DOHH2 (cell line): ENCODE measurements around the gene RPS10.

Source experiments
- CTCF ChIP-seq: fragments of 200-600 bp; sonication (generic); IDR thresholded peaks from one replicate; pipeline ENCODE4 v1.5.1; 2014; ENCODE audit warnings: antibody characterized with exemption, mild to moderate bottlenecking, low read depth, low read length; ENCODE audit not compliant: poor library complexity, severe bottlenecking
- EZH2phosphoT487 ChIP-seq: fragments of 200-600 bp; sonication (generic); IDR thresholded peaks from 2 replicates; pipeline ENCODE4 v1.6.1; 2017; ENCODE audit warnings: borderline replicate concordance, mild to moderate bottlenecking, antibody characterized with exemption, low read length, moderate library complexity, mixed read lengths

GRCh38 chr6:34384321-34385153 lies 41.3 kb downstream of the RPS10 start:
- TF ChIP-seq CTCF (no peak), EZH2phosphoT487 (no peak)
